HG02610 (cell line): ENCODE data around the gene DMD.
"Not testable (repeated sequence)": the region's sequence is repeated elsewhere in the genome, so short reads cannot be mapped to it uniquely, and the experiment has no call there.

Source experiments
- ATAC-seq: cut with Tn5 transposase; IDR thresholded peaks from one replicate; pipeline ENCODE4 v1.9.1; 2021; ENCODE audit warnings: mild to moderate bottlenecking, moderate library complexity; ENCODE audit not compliant: unreplicated experiment

The DMD gene

GRCh38 chrX:31383991-31384390 is 1827.4 kb downstream of the DMD start:
- no peak for ATAC-seq

GRCh38 chrX:31378973-31379372 is 1832.4 kb downstream of the DMD start:
- ATAC-seq: not testable (repeated sequence)

- ATAC-seq: not testable (repeated sequence)
Observed at GRCh38 chrX:31377821-31378220, 1833.5 kb downstream of the DMD start.

- ATAC-seq: no peak
Observed at GRCh38 chrX:31376408-31377022, 1834.8 kb downstream of the DMD start.

GRCh38 chrX:31374786-31375185 is 1836.6 kb downstream of the DMD start:
- no peak for ATAC-seq

- no peak for ATAC-seq
Observed at GRCh38 chrX:31371956-31372355, 1839.4 kb downstream of the DMD start.

- ATAC-seq: no peak
Observed at GRCh38 chrX:31367816-31368215, 1843.5 kb downstream of the DMD start.

GRCh38 chrX:31366041-31366440 is 1845.3 kb downstream of the DMD start:
- no peak for ATAC-seq

GRCh38 chrX:31356275-31357212 is 1854.8 kb downstream of the DMD start:
- no peak for ATAC-seq

GRCh38 chrX:31355206-31355955 is 1856.0 kb downstream of the DMD start:
- no peak for ATAC-seq

GRCh38 chrX:31353095-31353494 is 1858.3 kb downstream of the DMD start:
- no peak for ATAC-seq

GRCh38 chrX:31350808-31351074 is 1860.6 kb downstream of the DMD start:
- ATAC-seq: no peak

GRCh38 chrX:31349515-31349914 is 1861.8 kb downstream of the DMD start:
- ATAC-seq: no peak

- no peak for ATAC-seq
Observed at GRCh38 chrX:31340587-31340986, 1870.8 kb downstream of the DMD start.

GRCh38 chrX:31338991-31339350 is 1872.4 kb downstream of the DMD start:
- ATAC-seq: no peak

GRCh38 chrX:31337332-31337731 is 1874.0 kb downstream of the DMD start:
- no peak for ATAC-seq

- ATAC-seq: no peak
Observed at GRCh38 chrX:31336419-31336818, 1874.9 kb downstream of the DMD start.

GRCh38 chrX:31334997-31335396 is 1876.4 kb downstream of the DMD start:
- no peak for ATAC-seq

GRCh38 chrX:31333165-31333831 is 1878.1 kb downstream of the DMD start:
- no peak for ATAC-seq

GRCh38 chrX:31331928-31332327 is 1879.4 kb downstream of the DMD start:
- no peak for ATAC-seq

GRCh38 chrX:31331015-31331414 is 1880.3 kb downstream of the DMD start:
- no peak for ATAC-seq
